H54 (cell line): ENCODE results near the gene PNISR.
"Not testable (repeated sequence)": the region's sequence is repeated elsewhere in the genome, so short reads cannot be mapped to it uniquely, and the experiment has no call there.

Experiments
- DNase-seq: peaks from one replicate; pipeline ENCODE4 v3.0.0; 2011; ENCODE audit warnings: low spot score, mixed read lengths; ENCODE audit not compliant: insufficient read length
- FAIRE-seq: peaks from 3 replicates; lab custom pipeline; 2011; peaks lifted over from hg19 to GRCh38; lab: Jason Lieb, UNC
- POLR2A ChIP-seq: IDR thresholded peaks from 2 replicates; pipeline ENCODE4 v1.6.1; 2011; ENCODE audit warnings: low read depth, mild to moderate bottlenecking, low read length

The PNISR gene

GRCh38 chr6:99424761-99425646 lies at the start of gene PNISR:
Gene PNISR, minus strand, starts transcription at chr6:99425308. Its CDS starts 10,649 bp downstream, at chr6:99414659.
- FAIRE-seq (peak; percentile 80), DNase-seq (peak; percentile 28)
- TF ChIP-seq POLR2A = peak; percentile 62

- FAIRE-seq (no peak), DNase-seq (no peak)
- no peak for TF ChIP-seq POLR2A
These were observed 48.6 kb upstream of the PNISR start for GRCh38 chr6:99473730-99474129.

GRCh38 chr6:99471638-99472037 lies 46.5 kb upstream of the PNISR start:
- TF ChIP-seq POLR2A = no peak
- FAIRE-seq (no peak), DNase-seq (no peak)

GRCh38 chr6:99467509-99468106 lies 42.5 kb upstream of the PNISR start:
- no peak for TF ChIP-seq POLR2A
- FAIRE-seq (no peak), DNase-seq (no peak)

- not testable (repeated sequence) for FAIRE-seq
These were observed 34.0 kb upstream of the PNISR start for GRCh38 chr6:99459133-99459532.

GRCh38 chr6:99458319-99458718 lies 33.2 kb upstream of the PNISR start:
- FAIRE-seq (peak; percentile 15), DNase-seq (no peak)
- TF ChIP-seq POLR2A = no peak

More at GRCh38 chr6:99459133-99459532, 34.0 kb upstream of the PNISR start:
- DNase-seq = not testable (repeated sequence)

- FAIRE-seq (no peak), DNase-seq (no peak)
- TF ChIP-seq POLR2A = no peak
These were observed 21.0 kb upstream of the PNISR start for GRCh38 chr6:99446076-99446475.

GRCh38 chr6:99434702-99435530 lies 9.8 kb upstream of the PNISR start:
- DNase-seq (no peak), FAIRE-seq (no peak)
- TF ChIP-seq POLR2A = no peak

GRCh38 chr6:99432877-99433276 lies 7.8 kb upstream of the PNISR start:
- TF ChIP-seq POLR2A = no peak
- FAIRE-seq (no peak), DNase-seq (no peak)

- no peak for TF ChIP-seq POLR2A
- FAIRE-seq (no peak), DNase-seq (no peak)
These were observed 6.8 kb upstream of the PNISR start for GRCh38 chr6:99431901-99432300.

- DNase-seq (no peak), FAIRE-seq (no peak)
- no peak for TF ChIP-seq POLR2A
These were observed 2.9 kb upstream of the PNISR start for GRCh38 chr6:99427988-99428387.

GRCh38 chr6:99426451-99426757 lies 1.3 kb upstream of the PNISR start:
- no peak for FAIRE-seq
- no peak for TF ChIP-seq POLR2A

GRCh38 chr6:99425647-99426450 lies 741 bp upstream of the PNISR start:
- 0 out of 2 replicates have a peak, but pooled peaks have one; percentile 10 for TF ChIP-seq POLR2A
- FAIRE-seq (peak; percentile 70), DNase-seq (peak; percentile 11)

More at GRCh38 chr6:99426451-99426757, 1.3 kb upstream of the PNISR start:
- DNase-seq = no peak
